GM21390 (cell line): ENCODE results near the gene NFKBIE.

ENCODE experiments used
- ATAC-seq: cut with Tn5 transposase; IDR thresholded peaks from one replicate; pipeline ENCODE4 v1.9.1; 2021; ENCODE audit not compliant: unreplicated experiment

The NFKBIE gene

DNA sequence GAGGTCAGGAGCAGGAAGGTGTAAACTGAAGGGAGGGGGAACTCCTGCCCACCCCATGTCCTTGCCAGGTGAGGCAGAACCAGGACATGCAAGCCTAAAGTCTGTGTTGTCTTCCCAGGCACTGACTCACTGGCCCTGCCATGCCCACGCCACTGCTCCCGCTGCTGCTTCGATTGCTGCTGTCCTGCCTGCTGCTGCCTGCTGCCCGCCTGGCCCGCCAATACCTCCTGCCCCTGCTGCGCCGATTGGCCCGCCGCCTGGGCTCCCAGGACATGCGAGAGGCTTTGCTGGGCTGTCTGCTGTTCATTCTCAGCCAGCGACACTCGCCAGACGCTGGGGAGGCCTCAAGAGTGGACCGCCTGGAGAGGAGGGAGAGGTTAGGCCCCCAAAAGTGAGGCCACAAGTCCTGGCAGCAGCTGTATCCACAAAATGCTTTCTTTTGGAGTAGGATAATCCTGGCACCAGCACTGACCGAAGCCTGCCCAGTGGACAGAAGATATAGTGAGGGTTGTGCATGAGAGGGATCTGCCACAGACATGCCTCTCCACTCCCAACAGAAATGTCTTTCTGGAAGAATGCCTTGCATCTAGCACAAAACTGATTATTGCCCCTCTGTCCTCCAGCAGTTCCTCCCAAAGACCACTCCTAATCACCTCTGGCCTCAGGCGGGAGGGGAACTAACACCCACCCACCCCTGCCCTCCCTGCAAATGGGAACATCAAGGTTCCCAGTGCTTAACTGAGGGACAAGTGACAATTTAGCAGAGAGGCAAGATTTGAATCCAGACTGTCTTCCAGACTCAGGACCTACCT lies 47.8 kb downstream of the NFKBIE start:
- ATAC-seq = no peak

DNA sequence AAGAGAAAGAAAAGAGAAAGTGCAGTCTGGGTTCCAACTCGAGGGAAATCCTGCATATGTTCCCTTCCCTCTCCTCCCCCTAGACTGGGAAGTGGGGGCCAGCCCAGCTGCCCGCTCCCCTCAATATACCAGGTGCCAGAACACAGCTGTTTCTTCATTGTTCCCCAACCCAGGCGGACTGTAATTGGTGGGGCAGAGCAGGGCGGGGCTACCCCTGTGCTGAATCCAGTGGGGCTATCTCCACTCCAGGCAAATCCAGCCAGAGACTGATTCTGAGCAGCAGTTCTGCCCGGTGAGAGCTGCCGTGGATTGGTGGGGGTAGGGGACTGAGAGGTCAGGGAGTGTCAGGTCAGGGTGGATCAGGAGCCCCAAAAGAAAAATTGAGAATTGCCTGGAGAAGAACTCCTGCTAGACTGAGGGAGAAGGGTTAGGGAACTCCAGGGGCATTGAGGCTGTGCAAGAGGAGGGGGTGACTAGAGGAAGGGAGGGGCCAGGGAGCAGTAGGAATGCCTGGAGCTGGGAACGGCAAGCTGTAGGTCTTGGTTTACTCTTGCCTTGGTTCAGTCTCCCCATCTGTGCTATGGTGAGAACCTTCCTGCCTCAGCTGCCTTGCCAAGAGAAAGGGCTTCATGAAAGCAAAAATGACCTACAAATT lies 48.5 kb downstream of the NFKBIE start, which contains the start of gene MYMX:
Gene MYMX (plus strand): TSS at position 250 of the 655 bp plus-strand sequence. CDS start 546 bp downstream, outside the sequence.
- ATAC-seq = no peak

DNA sequence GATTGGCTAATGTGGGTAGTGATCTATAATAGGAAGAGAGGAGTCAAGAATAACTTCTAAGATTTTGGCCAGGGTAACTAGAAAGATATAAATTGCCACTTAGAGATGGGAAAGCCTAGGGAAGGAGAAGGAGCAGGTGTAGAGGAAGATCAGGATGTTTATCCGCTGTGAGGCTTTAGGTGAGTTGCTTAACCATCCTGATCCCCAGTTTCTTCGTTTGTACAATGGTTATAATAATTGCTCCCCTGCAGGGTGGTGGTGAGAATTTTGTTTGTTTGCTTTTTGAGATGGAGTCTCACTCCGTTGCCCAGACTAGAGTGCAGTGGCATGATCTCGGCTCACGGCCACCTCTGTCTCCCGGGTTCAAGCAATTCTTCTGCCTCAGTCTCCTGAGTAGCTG lies 51.0 kb downstream of the NFKBIE start:
- no peak for ATAC-seq

DNA sequence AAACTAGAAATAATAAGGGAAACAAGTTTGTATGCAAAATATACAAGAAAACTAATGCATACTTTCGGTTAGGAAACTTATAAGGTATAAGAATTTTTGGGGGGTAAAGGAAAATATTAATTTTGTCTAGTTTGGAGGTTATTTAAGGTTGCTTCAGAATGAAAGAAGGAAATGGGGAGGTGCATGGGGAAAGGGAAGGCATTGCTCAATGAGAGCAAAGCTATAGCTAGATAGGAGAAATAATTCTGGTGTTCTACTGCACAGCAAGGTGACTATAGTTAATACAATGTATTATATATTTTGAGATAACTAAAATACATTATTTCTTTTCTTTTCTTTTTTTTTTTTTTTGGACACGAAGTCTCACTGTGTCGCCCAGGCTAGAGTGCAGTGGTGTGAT lies 54.1 kb downstream of the NFKBIE start:
- no peak for ATAC-seq
